Type B pancreatic cell (in vitro differentiated cells): Measurements from ENCODE around the gene EGFL7. TPM values are rescaled to one million over a fixed set of nuclear protein-coding genes. Genes with fewer than 3 reads are reported as not detected.

ENCODE experiments used
- DNase-seq: peaks from one replicate; pipeline ENCODE4 v3.0.0; 2021; ENCODE audit warnings: mixed read lengths; ENCODE audit not compliant: unreplicated experiment; ENCODE audit errors: extremely low spot score
- H3K27ac Mint-ChIP-seq: 2 replicates; pipeline ENCODE4 v1.8.0; 2021; ENCODE audit warnings: mild to moderate bottlenecking, mixed read lengths
- H3K27me3 Mint-ChIP-seq: 2 replicates; pipeline ENCODE4 v1.8.0; 2021; ENCODE audit warnings: mixed read lengths
- H3K36me3 Mint-ChIP-seq: 2 replicates; pipeline ENCODE4 v1.8.0; 2021; ENCODE audit warnings: mixed read lengths
- H3K4me1 Mint-ChIP-seq: one replicate; pipeline ENCODE4 v1.8.0; 2021; ENCODE audit warnings: mixed read lengths; ENCODE audit not compliant: unreplicated experiment
- H3K4me3 Mint-ChIP-seq: 2 replicates; pipeline ENCODE4 v1.8.0; 2021; ENCODE audit warnings: mild to moderate bottlenecking, mixed read lengths
- H3K9me3 Mint-ChIP-seq: 2 replicates; pipeline ENCODE4 v1.8.0; 2021; ENCODE audit warnings: mixed read lengths
- CTCF ChIP-seq: fragments of 200-600 bp; sonication (generic); conservative IDR thresholded peaks from 2 replicates; pipeline ENCODE4 v1.5.0; 2021; ENCODE audit warnings: antibody characterized with exemption, mild to moderate bottlenecking
- total RNA-seq: library from RNA; stranded (reverse); gene quantifications from 2 replicates; pipeline ENCODE4 v1.2.1, GENCODE V29; 2021; ENCODE audit warnings: low replicate concordance

Gene EGFL7
- total RNA-seq, 1 donor from 2014 or later, result 20.7 TPM

GRCh38 chr9:136673088-136673974 is 10.6 kb downstream of the EGFL7 start:
- Mint-ChIP-seq H3K4me3 (no peak overlapping the region), H3K9me3 (no peaks in the 10 kb centered on the region), H3K36me3 (no peaks in the 10 kb centered on the region), H3K27ac (no peak overlapping the region), H3K27me3 (no peaks in the 10 kb centered on the region), H3K4me1 (no peaks in the 10 kb centered on the region)
- DNase-seq, result no peak
- no peak for TF ChIP-seq CTCF

- Mint-ChIP-seq H3K27me3 (no peaks in the 10 kb centered on the region), H3K36me3 (no peaks in the 10 kb centered on the region), H3K4me1 (no peaks in the 10 kb centered on the region), H3K9me3 (no peaks in the 10 kb centered on the region), H3K4me3 (no peak overlapping the region), H3K27ac (no peak overlapping the region)
- DNase-seq, result no peak
- TF ChIP-seq CTCF, result no peak
These were observed 11.5 kb downstream of the EGFL7 start for GRCh38 chr9:136673975-136674785.

- Mint-ChIP-seq H3K4me3 (no peak overlapping the region), H3K9me3 (no peaks in the 10 kb centered on the region), H3K27ac (peak overlapping the region; percentile 29), H3K4me1 (peaks cover 5% of the 10 kb centered on the region), H3K36me3 (no peaks in the 10 kb centered on the region), H3K27me3 (no peaks in the 10 kb centered on the region)
- DNase-seq, result no peak
- no peak for TF ChIP-seq CTCF
These were observed 12.2 kb downstream of the EGFL7 start for GRCh38 chr9:136674786-136675349.

- Mint-ChIP-seq H3K27ac (no peak overlapping the region), H3K36me3 (no peaks in the 10 kb centered on the region), H3K27me3 (no peaks in the 10 kb centered on the region), H3K4me3 (no peak overlapping the region), H3K4me1 (peaks cover 6% of the 10 kb centered on the region), H3K9me3 (no peaks in the 10 kb centered on the region)
- TF ChIP-seq CTCF, result no peak
- no peak for DNase-seq
These were observed 13.0 kb downstream of the EGFL7 start for GRCh38 chr9:136675477-136676296.

- H3K4me3 Mint-ChIP-seq, result no peak overlapping the region
- H3K27ac Mint-ChIP-seq, result no peak overlapping the region
- H3K4me1 Mint-ChIP-seq, result peaks cover 6% of the 10 kb centered on the region
These were observed 13.6 kb downstream of the EGFL7 start for GRCh38 chr9:136676297-136676794.

More at GRCh38 chr9:136676297-136676794, 13.6 kb downstream of the EGFL7 start:
- Mint-ChIP-seq H3K36me3 (no peaks in the 10 kb centered on the region), H3K27me3 (no peaks in the 10 kb centered on the region), H3K9me3 (no peaks in the 10 kb centered on the region)
- TF ChIP-seq CTCF, result no peak
- DNase-seq, result no peak
